NCI-H82 treated with DMSO at 0.1 percent for 48 hours (cell line): ENCODE results near the gene XPNPEP2.
"Not testable (repeated sequence)": the region's sequence is repeated elsewhere in the genome, so short reads cannot be mapped to it uniquely, and the experiment has no call there.

Source experiments
- DNase-seq: peaks from one replicate; lab custom pipeline; 2025; ENCODE audit not compliant: unreplicated experiment; lab: John Stamatoyannopoulos, UW

XPNPEP2 gene

DNA sequence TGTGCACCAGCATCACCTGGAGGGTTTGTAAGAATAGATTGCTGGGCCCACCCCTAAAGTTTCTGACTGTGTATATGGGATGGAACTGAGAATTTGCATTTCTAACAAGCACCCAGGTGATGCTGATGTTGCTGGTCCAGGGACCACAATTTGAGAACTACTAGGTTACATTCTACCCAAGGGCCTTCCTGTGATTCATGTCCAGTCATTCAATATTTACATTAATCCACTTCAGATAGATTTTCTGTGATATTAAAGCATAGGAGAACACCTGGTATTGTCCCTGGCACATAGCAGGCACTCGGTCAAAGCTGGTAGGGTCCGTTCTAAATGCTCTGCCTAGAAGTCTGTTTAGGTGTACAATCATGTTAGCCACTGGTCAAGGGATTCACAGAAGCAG is 19.5 kb upstream of the XPNPEP2 start:
- no peak for DNase-seq

DNA sequence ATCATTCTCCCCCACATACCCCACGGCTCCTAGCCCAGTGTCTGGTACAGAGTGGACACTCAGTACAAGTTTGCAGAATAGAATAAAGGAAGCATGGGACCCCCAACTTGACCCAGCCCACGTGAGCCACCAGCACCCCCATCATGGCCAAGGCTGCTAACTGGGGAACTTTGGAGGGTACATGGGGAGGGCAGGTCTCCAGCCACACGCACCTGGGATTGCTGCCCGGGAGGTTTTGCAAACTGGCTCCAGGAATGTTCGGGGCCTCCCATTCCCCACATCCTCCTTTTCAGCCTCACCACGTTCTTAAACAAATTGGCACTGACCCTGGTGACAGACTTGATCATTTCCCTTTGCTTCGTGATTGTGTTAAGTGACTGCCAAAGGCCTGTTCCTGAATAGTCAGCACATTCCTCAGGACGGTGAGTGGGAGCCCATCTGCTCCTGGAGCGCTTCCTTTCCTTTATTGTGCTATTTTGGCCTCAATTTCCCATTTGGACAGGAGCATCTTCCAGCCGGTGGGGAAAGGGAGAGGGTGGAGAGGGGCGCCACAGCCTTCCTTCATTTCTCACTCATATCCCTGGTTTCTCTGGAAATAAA is 18.7 kb upstream of the XPNPEP2 start:
- DNase-seq = no peak

DNA sequence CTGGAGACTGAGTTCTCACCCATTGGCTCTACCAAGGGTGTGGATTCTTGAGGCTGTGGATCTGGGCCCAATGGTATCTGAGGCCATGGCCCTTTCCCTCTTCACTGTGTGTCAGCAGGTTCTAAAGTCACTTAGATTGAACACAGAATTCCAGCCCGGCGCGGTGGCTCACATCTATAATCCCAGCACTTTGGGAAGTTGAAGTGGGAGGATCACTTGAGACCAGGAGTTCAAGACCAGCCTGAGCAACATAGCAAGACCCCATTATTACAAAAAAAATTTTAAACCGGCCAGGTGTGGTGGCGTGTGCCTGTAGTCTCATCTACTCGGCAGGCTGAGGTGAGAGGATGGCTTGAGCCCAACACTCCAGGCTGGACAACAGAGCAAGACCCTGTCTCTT is 18.0 kb upstream of the XPNPEP2 start:
- no peak for DNase-seq

DNA sequence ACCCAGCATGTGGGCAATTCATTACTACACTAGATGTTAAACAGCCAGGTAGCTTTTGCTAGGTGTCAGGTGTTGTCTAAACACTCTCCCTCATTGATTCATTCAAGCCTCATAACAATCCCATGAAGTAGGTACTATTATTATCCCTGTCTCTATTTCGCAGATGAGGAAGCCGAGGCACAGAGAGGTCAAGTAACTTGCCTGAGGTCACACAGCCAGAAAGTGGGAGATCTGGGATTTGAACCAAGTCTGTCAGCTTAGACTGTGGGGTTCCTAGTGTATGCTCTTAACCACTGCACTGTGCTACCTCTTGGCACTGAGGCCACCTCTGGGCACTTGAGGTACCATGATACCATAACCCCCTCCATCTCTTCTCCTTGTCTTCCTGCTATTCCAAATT is 17.4 kb upstream of the XPNPEP2 start:
- DNase-seq = no peak

DNA sequence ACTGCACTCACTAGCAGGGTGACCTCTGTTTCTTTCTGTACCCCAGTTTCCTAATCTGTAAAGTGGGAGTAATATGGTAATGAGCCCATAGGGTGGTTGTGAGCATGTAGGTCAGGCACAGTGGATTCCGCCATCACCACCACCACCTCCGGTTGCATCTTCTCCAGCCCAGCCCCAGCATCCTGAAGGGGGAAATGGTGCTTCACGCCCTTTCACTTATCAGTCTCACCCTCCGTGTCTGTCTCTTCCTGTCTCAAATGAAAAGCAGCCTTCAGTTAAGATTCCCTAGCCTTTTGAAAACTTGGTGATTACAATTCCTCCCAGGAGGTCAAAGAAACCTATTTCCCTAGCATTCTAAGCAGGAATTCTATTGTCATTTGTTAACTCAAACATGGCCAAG is 16.9 kb upstream of the XPNPEP2 start:
- DNase-seq = no peak

DNA sequence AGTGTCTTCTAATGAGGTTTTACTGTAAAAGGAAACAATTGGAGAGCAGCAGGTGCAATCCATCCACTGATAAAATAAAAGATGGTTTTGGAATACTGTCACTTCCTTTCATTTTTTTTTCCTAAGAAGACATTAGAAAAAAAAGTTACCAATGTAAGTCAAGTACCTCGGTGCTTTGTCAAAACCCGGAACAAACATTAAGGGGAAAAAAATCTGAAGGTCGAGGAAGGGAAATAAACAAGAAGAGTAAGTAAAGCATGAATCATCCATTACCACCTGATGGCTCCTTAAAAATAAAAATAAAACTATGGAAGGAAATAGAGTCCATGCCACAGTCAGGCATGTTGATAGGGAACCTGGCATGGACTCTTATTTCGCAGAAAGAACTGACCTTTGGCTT is 15.3 kb upstream of the XPNPEP2 start:
- DNase-seq = no peak

DNA sequence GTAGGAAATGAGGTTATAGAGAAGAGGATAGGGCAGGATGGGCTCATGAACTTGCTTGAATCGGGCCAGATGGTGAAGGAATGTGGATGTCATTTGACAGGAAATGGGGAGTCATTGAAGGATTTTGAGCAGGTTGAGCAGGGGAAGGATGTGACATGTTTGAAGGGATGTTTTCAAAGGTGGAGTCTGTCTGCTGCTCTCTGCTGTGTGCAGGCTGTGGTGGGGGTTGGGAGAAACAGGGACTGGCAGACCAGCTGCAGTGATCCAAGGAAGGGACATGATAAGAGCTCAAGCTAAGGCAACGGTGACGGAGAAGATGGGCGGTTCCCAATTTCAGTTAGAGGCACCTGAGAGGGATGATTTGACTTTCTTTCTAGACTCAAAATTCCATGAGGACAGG is 14.0 kb upstream of the XPNPEP2 start:
- no peak for DNase-seq

DNA sequence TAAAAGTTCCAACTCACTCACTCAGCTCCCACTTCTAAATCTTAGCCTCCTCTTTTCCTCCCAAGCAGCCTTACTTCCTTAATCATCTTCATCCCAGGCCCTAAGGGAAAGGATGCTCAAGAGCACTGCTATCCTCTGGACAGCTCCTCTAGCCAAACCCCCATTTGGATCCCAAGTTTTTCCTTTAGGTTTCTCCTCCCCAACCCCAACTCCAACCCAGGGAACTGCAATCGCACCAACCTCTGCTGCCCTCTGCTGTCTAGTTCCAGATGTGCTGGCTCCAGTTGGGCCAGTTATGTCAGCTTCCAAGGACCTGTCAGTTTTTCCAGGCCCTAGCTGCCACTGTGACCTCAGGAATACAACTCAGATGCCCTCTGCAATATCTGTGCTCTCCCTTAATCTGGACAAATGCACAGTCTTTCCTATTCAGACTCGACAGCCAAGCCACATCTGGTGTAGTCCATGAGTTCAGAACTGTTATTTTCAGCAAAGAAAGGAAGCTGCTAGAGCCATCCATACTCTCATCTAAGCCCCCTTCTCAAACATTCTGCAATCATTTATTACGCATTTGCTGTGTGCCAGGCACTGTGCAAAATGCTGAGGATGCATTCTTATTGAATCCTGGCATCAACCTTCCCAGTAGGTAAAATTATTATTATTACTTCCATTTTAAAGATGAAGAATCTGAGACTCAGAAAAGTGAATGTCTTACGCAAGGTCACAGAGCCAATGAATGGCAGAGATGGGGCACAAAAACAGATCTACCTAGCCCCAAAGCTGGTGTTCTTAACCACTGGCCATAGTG is 12.3 kb upstream of the XPNPEP2 start:
- DNase-seq = peak; percentile 1

DNA sequence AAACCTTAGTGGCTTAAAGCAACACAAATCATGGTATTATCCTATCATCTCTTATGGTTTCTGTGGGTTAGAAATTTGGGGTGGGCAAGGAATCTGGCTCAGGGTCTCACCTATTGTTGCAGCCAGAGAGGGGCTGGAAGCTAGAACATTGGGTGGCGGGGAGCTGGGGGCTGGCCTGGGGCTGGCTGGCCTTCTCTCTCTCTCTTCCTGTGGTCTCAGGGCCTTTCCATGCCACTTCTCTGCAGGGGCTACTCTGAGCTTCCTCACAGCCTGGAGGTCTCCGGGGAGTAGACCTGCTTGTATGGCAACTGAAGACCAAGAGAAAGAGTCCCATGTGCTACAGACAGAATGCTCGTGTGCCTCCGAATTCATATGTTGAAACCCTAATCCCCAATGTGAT is 10.7 kb upstream of the XPNPEP2 start:
- no peak for DNase-seq

DNA sequence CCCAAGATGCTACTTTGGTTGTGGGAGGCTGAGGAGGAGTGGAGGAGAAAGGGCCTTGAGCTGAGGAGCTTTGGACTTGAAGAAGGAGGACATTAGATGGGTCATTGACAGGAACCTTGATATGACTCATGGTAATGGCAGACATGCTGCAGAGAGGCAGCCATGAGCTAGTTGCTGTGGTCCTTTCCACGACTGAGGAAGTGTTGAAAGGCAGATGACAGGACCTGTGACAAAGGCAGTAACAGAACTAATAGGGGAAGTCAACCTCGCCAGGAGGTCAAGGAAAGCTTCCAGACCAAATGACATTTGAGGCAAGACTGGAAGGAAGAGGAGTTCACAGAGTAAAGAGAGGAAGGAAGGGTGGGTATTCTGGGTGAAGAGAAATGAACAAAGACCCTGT is 7.6 kb upstream of the XPNPEP2 start:
- no peak for DNase-seq

DNA sequence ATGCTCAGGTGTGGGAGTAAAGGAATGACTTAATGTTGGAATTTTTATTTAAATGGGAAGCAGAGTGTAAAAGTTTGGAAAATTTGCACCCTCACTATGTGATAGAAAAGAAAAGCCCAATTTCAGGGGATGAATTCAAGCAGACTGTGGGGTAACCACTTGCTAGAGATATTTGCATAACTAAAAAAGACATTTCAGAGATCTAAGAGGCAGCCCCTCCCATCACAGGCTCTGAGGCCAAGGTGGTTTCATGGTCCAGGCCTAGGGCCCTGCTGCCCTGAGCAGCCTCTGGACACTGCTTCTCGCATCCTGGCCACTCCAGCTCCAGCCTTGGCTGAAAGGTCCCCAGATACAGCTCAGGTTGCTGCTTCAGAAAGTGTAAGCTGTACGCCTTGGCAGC is 5.9 kb upstream of the XPNPEP2 start:
- no peak for DNase-seq

DNA sequence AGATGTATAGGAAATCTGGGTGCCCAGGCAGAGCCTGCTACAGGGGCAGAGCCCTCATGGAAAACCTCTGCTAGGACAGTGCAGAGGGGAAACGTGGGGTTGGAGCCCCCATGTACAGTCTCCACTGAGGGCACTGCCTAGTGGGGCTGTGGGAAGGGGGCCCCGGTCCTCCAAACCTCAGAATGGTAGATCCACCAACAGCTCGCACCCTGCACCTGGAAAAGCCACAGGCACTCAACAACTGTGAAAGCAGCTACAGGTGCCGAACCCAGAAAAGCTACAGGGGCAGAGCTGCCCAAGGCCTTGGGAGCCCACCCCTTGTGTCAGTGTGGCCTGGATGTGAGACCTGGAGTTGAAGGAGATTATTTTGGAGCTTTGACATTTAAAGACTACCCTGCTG is 5.4 kb upstream of the XPNPEP2 start:
- DNase-seq = no peak

DNA sequence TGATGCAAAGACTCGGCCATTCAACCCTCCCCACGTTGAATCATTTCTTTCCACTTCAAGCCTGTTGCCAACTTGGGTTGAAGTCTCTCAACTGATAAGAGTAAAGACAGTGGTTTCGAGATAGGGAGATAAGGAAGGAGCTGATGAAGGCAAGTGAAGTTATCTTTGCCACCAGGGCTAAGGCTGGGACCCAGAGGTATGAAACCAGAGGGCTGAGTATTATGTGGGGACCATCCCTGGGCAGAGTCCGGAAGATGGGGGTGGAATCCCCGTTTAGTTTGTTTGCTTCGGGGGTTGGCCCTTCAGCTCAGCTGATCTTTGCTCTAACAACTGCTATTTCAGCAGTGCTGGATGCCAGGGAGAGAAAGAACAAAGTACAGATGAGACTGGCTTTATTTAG is 2.3 kb upstream of the XPNPEP2 start:
- no peak for DNase-seq

DNA sequence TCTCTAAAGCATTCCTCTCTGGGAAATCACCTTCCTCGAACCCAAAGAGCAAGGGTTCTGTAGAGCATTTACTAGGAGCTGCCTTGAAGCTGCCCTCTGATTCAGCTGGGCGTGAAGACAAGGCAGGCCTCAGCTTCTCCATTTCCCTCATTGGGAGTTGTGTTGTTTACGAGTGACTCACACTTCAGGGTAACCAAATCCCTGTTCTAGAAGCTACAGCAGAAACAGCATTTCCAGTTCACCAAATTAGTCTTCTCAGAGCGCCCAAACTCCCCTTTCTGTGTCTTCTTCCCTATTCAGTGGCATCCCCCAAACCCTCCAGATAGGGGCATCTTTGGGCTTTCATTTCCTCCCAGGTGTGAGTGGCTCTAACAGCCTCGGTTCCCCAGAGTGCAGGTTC is 863 bp upstream of the XPNPEP2 start:
- no peak for DNase-seq

DNA sequence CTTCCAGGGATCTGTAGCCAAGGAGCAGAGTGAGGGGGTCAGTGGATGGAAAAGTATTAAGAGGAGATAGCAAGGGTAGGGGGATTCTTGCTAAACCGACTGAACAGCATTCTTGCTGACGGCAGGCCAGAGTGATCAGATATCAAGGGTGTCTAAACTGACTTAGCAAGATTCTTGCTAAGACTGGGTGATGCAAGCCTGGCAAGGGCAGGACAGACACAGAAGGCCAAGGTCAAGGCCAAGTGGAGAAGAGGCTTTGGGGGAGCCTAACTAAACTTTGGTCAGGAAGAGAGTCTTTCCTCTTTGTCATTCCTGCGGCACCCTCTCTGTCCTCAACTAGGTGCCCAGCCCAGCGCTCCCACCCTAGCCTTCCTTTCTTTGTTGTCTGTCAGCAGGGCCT is 799 bp downstream of the XPNPEP2 start:
- no peak for DNase-seq

DNA sequence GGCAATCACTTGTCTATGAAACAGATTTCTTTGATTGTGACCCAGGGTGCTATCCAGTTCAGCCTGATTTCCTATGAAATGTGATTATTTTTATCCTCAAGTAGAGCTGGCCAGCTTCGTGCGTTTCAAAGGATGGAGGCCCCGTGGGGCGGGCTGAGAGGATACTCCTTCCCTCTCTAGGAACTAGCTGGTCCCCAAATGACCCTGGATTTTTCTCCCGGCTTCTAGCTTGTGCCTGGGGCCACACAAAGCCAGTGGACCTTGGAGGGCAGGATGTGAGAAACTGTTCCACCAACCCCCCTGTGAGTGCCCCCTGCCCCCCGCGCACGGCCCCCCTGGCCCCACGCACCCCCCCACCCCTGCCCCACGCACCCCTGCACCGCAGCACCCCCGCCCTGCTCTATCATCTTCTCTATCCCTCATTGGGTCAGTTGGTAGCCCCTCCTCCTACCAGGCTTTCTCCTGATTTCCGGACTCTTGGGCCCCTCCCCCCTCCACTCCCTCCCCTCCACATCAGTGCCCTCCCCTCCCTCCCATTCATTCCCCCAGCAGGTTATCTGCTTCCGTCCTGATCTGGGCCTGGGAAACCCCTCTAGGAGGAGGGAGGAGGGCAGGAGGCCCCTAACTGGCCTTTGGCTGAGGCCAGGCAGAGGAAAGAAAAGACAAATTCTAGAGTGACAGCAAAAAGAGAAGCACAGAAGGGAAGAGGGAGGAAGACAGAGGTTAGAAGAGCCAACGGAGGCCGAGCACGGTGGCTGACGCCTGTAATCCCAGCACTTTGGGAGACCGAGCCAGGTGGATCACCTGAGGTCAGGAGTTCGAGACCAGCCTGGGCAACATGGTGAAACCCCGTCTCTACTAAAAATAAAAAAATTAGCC is 3.3 kb downstream of the XPNPEP2 start:
- DNase-seq = peak; percentile 9

DNA sequence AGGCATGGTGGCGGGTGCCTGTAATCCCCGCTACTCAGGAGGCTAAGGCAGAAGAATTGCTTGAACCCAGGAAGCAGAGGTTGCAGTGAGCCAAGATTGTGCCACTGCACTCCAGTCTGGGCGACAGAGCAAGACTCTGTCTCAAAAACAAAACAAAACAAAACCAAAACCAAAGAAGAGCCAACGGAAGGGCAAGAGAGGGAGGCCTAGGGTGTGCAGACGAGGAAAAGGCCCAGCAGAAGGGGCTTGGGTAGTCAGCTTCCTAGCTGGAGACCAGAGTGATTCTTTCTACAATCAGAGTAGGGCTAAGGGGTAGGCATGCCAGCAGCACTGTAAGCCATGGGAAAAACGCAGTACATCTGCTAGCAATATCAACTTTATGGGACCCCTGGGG is 4.0 kb downstream of the XPNPEP2 start:
- DNase-seq = not testable (repeated sequence)

DNA sequence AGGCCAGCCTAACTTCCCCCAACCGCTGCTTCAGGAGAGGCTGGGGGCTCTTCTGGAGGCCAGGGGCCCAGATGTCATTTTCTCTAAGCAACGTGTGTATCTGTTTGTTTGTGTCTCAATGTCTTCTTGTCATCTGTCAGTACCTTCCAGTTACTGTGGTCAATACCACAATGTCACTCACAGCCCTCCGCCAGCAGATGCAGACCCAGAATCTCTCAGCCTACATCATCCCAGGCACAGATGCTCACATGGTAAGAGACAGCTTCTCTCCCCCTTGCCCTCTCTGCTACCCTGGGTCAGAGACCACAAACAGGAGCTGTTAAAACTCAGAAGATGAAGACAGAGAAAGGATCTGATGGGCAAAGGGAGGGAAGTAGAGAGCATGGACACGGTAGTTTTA is 5.0 kb downstream of the XPNPEP2 start:
- DNase-seq = no peak

DNA sequence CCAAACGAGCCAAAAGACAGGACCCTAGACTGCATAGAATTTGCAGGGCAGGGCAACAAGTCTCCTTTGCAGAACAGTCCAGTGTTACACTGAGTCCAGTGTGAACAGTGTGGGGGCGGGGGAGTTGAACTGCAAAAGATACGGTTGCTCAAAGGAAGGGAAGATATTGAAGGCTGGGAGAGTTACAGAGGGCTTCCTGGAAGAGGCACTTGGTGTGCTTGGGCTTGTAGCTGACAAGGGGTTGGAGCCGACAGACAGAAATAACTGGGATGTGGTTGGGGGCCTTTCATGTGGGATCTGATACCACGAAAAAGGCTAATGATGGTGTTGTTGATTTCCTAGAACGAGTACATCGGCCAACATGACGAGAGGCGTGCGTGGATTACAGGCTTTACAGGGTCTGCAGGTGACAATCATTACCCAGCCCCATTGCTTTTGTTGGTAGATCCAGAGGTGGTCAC is 6.1 kb downstream of the XPNPEP2 start:
- DNase-seq = no peak

DNA sequence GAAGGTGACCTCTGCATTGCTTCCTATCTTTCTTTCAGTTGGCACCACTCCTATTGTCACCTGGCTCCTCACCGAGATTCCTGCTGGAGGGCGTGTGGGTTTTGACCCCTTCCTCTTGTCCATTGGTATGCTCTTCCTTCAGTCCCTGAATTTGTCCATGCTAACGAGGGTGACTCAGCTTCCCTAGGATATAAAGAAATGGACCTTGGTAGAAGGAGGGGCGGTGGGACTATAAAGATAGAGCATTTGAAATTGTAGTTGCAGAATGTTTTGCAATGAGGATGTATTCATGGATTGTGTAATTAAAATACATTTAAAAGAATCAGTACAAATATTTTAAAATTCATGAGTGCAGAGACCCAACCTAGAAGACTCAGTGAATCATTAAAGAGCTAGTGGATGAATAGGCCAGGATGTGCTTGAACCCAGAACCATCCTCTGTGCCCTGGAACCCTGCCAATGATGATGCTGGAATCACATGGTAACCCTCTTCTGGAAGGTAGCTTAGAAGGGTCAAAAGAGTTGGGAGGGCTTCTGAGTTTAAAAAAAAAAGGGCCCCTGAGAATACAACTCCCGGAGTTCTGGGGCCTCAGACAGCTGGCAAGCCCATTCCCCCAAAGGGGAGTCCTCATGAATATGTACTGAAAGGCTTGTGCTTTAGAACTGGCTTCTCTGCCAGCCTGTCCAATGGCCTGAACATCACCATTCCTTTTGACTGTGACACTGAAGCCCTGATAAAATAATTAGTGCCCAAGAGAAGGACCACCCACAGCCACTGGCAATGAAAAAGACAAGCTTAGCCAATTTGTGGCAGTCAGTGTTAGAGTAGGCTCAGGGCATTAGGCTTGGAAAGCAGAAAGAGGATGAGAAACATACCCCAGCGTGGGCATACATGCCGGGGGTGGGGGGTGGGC is 8.0 kb downstream of the XPNPEP2 start:
- no peak for DNase-seq

DNA sequence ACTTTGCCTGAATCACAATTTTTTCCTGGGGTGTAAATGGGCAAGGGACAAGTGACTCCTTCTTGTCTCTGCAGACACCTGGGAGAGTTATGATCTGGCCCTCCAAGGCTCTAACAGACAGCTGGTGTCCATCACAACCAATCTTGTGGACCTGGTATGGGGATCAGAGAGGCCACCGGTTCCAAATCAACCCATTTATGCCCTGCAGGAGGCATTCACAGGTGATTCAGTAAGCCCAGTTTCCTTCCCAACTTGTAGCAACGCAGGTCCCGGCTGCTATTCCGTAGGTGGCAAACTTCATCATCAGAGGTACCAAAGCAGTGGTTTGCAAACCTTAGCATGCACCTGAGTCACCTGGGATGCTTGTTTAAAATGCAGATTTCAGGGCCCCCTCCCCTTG is 8.8 kb downstream of the XPNPEP2 start:
- DNase-seq = no peak
